BLaER1 treated with 17β-estradiol and CSF1 and Interleukin-3, amounts not matched to agents 10 nM and 100 nM (cell line): ENCODE data around the gene MYF5.

Source experiments
- H3K27ac ChIP-seq, 11 experiments: shearing (Covaris generic); formaldehyde crosslinking; 2 replicates each; pipeline ENCODE4 v1.8.1; 2022
- H3K27me3 ChIP-seq, 11 experiments: shearing (Covaris generic); formaldehyde crosslinking; 2 replicates each; pipeline ENCODE4 v1.8.1; 2022
- H3K36me3 ChIP-seq, 11 experiments: shearing (Covaris generic); formaldehyde crosslinking; 2 replicates each; pipeline ENCODE4 v1.8.1; 2022
- H3K4me1 ChIP-seq, 10 experiments: shearing (Covaris generic); formaldehyde crosslinking; 2 replicates each; pipeline ENCODE4 v1.8.1; 2022
- H3K4me2 ChIP-seq, 11 experiments: shearing (Covaris generic); formaldehyde crosslinking; 2 replicates each; pipeline ENCODE4 v1.8.1; 2022
- H3K4me3 ChIP-seq, 10 experiments: shearing (Covaris generic); formaldehyde crosslinking; 2 replicates each; pipeline ENCODE4 v1.8.1; 2022
- H3K9ac ChIP-seq, 11 experiments: shearing (Covaris generic); formaldehyde crosslinking; 2 replicates each; pipeline ENCODE4 v1.8.1; 2022
- H3K9me3 ChIP-seq, 11 experiments: shearing (Covaris generic); formaldehyde crosslinking; replicated peaks in 1 of 11; 2 replicates each; pipeline ENCODE4 v1.8.1; 2022
- H4K20me1 ChIP-seq, 11 experiments: shearing (Covaris generic); formaldehyde crosslinking; 2 replicates each; pipeline ENCODE4 v1.8.1; 2022
- Cebpa-rat ChIP-seq, 11 experiments: shearing (Covaris generic); IDR thresholded peaks; 2 replicates each; pipeline ENCODE4 v1.8.1; 2022

Gene MYF5

DNA sequence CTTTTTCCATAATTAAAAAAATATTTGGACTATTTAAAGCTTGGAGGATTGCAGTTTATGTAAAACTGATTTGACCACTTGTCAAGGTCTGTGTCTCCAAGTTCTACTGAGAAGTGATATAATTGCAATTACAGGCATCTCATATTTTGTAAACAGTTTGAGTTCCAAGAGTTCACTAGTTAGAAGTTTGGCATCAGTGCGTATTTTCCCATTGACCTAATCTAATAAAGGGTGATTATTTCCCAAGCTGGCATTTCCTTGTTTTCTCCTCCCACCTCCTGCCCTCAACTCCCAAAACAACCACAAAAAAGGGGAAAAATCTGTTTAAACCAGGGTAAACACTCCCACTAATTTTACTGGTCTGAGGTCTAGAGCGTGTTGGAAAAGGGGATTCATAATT is 12.3 kb upstream of the MYF5 start:
- H3K9ac ChIP-seq = no peak overlapping the region
- H3K4me2 ChIP-seq = no peak overlapping the region
- H3K4me1 ChIP-seq = no peaks in the 10 kb centered on the region
- H3K27me3 ChIP-seq = no peaks in the 10 kb centered on the region
- H3K4me3 ChIP-seq = no peak overlapping the region
- no peak for TF ChIP-seq Cebpa-rat (IDR thresholded peaks at IDR 0.05)
- no peak overlapping the region for H3K27ac ChIP-seq
- no peaks in the 10 kb centered on the region for H4K20me1 ChIP-seq
- no peaks in the 10 kb centered on the region; a peak in 1 of 22 replicates for H3K36me3 ChIP-seq
- peaks cover 0 to 14% (median 10%) of the 10 kb centered on the region in 11 experiments; a peak in 14 of 22 replicates for H3K9me3 ChIP-seq

DNA sequence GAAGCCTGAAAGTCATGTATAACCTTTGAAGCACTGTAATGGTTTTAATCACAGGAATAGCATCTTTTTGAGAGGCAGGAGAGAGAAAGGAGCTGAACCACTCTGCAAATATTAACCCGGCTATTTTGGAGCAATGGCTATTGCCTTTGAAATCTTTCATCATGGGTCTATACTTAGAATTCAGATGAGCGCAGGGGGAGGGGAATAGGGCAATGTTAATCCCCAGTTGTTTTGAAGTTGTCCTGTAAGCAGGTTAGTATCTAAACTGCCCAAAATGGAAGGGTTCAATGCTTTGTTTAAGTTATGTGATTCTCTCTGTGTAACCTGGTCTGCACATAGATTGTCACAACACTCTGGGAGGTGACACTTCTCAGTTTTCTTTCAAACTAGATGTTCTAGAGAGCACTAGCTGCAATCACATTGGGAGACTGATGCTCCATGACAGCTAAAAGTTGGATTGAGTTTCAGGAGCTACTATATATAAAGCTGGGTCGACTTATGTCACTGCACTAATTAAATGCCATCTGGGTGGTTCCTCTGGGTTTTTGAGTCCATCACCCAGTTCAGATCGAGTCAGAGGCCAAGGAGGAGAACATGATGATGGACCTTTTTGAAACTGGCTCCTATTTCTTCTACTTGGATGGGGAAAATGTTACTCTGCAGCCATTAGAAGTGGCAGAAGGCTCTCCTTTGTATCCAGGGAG is 9.4 kb upstream of the MYF5 start, which contains the start of gene MYF6:
TSS of gene MYF6 (plus strand) at position 509 of the 704 bp plus-strand sequence. CDS start at position 595, 86 bp downstream.
- H3K4me2 ChIP-seq = no peak within 1 kb of the TSS
- no peak within 1 kb of the TSS for H3K4me3 ChIP-seq
- no peak within 1 kb of the TSS for H3K9ac ChIP-seq
- H3K9me3 ChIP-seq = peaks cover 0 to 14% (median 10%) of the 10 kb centered on the region in 11 experiments; a peak in 14 of 22 replicates
- H4K20me1 ChIP-seq = no peaks in the 10 kb centered on the region
- no peak for TF ChIP-seq Cebpa-rat (IDR thresholded peaks at IDR 0.05)
- no peaks in the 10 kb centered on the region for H3K4me1 ChIP-seq
- H3K27ac ChIP-seq = no peak within 1 kb of the TSS
- H3K36me3 ChIP-seq = no peaks in the 10 kb centered on the region; a peak in 1 of 22 replicates
- no peaks in the 10 kb centered on the region for H3K27me3 ChIP-seq

DNA sequence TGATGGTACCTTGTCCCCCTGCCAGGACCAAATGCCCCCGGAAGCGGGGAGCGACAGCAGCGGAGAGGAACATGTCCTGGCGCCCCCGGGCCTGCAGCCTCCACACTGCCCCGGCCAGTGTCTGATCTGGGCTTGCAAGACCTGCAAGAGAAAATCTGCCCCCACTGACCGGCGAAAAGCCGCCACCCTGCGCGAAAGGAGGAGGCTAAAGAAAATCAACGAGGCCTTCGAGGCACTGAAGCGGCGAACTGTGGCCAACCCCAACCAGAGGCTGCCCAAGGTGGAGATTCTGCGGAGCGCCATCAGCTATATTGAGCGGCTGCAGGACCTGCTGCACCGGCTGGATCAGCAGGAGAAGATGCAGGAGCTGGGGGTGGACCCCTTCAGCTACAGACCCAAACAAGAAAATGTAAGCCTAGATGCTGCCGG is 8.9 kb upstream of the MYF5 start:
- Histone ChIP-seq H3K4me1 (no peaks in the 10 kb centered on the region), H3K9me3 (peaks cover 0 to 14% (median 10%) of the 10 kb centered on the region in 11 experiments; a peak in 14 of 22 replicates), H3K9ac (no peak overlapping the region), H3K27ac (no peak overlapping the region), H4K20me1 (no peaks in the 10 kb centered on the region), H3K36me3 (no peaks in the 10 kb centered on the region; a peak in 1 of 22 replicates), H3K4me3 (no peak overlapping the region), H3K4me2 (no peak overlapping the region), H3K27me3 (no peaks in the 10 kb centered on the region)
- TF ChIP-seq Cebpa-rat (IDR thresholded peaks at IDR 0.05) = no peak

DNA sequence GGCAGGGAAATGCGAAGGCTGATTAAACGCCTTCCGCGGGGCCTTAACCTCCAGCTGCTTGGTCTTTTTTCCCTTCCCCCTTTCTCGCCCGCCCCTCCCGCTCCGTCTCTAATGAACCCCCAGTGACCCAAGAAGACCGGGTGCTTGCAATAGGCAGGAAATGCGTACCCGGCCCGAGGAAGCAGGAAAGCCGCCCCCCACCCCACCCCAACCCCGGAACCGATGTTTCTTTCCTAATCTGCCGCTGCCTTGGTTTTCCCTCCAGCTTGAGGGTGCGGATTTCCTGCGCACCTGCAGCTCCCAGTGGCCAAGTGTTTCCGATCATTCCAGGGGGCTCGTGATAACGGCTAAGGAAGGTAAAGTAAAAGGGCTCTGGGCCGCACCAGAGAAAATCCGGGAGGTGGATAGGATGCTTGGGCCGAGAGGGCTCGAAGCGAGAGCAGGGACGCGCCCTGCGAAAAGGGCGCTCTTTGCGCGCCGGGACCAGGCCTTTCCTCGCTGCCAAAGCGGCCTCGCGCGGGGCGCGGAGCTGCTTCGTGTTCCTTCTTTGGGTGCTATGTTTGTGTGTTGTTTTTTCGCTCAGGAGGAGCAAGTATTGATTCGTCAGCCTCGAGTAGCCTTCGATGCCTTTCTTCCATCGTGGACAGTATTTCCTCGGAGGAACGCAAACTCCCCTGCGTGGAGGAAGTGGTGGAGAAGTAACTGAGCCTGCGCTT is 8.3 kb upstream of the MYF5 start:
- Histone ChIP-seq H3K4me2 (no peak overlapping the region), H3K27me3 (no peaks in the 10 kb centered on the region), H3K9me3 (peaks cover 0 to 14% (median 10%) of the 10 kb centered on the region in 11 experiments; a peak in 14 of 22 replicates), H3K36me3 (no peaks in the 10 kb centered on the region; a peak in 1 of 22 replicates), H3K9ac (no peak overlapping the region), H3K4me1 (no peaks in the 10 kb centered on the region), H4K20me1 (no peaks in the 10 kb centered on the region), H3K27ac (no peak overlapping the region), H3K4me3 (no peak overlapping the region)
- TF ChIP-seq Cebpa-rat (IDR thresholded peaks at IDR 0.05) = no peak

DNA sequence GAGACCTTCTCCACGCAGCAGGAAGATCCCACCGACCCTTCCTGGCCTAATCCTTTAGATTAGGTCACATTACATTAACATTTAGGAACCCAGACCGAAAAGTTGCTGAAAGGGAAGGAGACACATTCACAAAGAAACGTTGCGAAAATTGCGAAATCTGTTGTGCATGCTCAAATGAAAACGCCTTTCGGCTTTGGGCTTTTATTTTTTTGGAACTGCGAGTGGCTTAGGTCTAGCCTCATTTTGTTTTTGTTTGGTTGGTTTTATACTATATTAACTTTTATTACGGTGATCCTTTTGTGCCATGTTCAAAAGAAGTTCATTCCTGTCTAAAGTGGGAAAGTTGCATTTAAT is 7.8 kb upstream of the MYF5 start:
- TF ChIP-seq Cebpa-rat (IDR thresholded peaks at IDR 0.05) = peak in 6 of 11 experiments; percentile 33 to 82 (median 52); a peak in 7 of 22 replicates
- Histone ChIP-seq H3K27ac (no peak overlapping the region), H4K20me1 (no peaks in the 10 kb centered on the region), H3K4me3 (no peak overlapping the region), H3K4me2 (no peak overlapping the region), H3K36me3 (no peaks in the 10 kb centered on the region; a peak in 1 of 22 replicates), H3K9me3 (peaks cover 0 to 14% (median 10%) of the 10 kb centered on the region in 11 experiments; a peak in 14 of 22 replicates), H3K4me1 (no peaks in the 10 kb centered on the region), H3K27me3 (no peaks in the 10 kb centered on the region), H3K9ac (no peak overlapping the region)

DNA sequence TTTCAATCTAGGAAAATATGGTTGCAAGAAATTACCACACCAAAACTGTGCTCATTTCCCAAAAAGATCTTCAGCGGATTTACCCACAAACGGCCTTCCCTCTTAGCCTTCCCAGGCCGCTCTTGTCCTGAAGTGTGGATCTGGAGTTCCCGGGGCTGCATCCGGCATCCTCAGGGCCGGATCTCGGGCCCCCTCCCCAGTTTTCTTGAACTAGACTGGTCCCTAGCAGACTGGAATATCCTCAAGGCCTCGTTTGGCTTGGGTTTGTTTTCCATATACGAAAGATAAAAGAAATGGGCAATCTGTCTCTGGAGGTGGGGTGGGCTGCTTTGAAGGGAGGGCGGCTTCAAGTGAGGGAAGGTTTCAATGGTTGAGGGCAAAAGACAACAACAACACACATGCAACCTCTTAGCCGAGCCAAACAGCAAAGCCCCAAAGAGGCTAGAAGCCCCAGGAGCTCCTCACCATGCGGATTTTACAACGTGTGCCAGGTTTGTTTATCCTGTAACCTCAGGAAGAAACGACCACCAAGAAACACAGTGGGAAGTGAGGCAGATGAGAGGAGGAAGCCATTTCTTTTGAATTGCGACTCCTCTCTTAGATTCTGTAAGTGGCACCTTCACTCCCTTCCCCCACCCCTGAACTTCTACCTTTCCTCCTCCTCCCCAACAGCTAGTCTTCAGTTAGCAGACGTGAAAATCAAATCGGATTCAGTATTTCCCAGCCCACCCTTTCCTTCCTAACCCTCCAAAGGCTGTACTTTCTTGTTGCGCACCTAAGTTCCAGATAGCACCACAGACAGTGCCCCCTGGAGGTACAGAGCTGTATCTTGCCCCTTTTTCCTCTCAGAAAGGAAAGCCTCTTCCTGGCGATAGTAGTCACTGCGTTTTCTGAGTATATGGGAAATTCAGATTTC is 6.6 kb upstream of the MYF5 start:
- Histone ChIP-seq H3K27ac (no peak overlapping the region), H3K4me3 (no peak overlapping the region)

DNA sequence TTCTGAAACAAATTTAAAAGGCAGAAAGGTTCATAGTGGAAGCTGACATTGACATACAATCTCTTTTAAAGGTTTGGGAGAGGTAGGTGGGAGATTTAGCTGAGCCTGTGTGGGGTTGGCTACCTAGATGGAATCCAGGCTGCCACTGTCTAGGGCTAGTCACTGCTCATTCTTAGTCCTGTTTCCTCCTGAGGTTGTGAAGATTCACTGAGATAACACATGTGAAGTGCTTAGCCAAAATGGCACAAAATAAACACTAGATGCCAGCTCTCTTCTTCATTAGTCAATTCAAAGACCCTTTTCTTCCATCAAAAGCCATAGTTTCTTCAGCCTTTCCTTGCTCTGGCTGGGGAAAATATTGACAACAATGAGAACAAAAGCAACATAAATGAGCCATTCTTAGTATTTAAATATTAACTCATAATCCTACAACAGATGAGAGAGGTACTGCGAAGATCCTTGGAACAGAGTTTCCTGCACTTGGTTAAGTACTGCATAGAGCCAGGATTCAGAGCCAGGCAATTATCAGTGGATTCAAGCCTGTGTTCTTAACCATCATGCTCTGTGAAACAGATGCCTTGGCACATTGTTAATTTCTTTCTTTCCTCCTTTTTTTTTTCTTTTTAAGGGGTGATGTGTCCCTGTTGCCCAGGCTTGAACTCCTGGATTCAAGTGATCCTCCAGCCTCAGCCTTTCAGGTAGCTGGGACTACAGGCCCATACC is 5.8 kb upstream of the MYF5 start:
- Histone ChIP-seq H3K9me3 (peaks cover 0 to 14% (median 10%) of the 10 kb centered on the region in 11 experiments; a peak in 14 of 22 replicates), H3K36me3 (no peaks in the 10 kb centered on the region; a peak in 1 of 22 replicates), H3K27me3 (no peaks in the 10 kb centered on the region), H3K4me2 (no peak overlapping the region), H3K9ac (no peak overlapping the region), H3K4me3 (no peak overlapping the region), H3K4me1 (no peaks in the 10 kb centered on the region), H3K27ac (no peak overlapping the region), H4K20me1 (no peaks in the 10 kb centered on the region)
- no peak for TF ChIP-seq Cebpa-rat (IDR thresholded peaks at IDR 0.05)

More for the DNA sequence above, 6.6 kb upstream of the MYF5 start:
- H3K27me3 ChIP-seq = no peaks in the 10 kb centered on the region
- no peaks in the 10 kb centered on the region for H3K4me1 ChIP-seq
- no peak overlapping the region for H3K4me2 ChIP-seq
- no peak overlapping the region for H3K9ac ChIP-seq
- peaks cover 0 to 14% (median 10%) of the 10 kb centered on the region in 11 experiments; a peak in 14 of 22 replicates for H3K9me3 ChIP-seq
- no peak for TF ChIP-seq Cebpa-rat (IDR thresholded peaks at IDR 0.05)
- H3K36me3 ChIP-seq = no peaks in the 10 kb centered on the region; a peak in 1 of 22 replicates
- no peaks in the 10 kb centered on the region for H4K20me1 ChIP-seq

DNA sequence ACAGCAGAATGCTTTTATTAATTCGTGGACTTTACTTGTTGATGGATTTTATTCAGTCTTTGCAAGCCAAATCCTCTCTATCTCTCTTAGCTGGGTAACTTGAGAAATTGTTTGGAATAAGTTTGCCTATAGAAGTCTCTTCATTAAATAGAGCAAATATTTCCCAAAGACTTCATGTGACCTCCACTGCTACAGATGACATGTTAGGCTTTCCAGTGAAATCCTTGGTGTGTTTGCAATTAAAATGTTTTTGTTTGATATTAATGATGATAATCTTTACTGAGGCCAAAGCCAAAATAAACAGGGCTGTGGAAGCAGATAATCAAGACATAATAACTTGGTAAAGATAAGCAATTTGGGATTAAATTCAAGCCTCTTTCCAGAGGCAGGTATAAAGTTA is 4.8 kb upstream of the MYF5 start:
- Histone ChIP-seq H3K4me1 (no peaks in the 10 kb centered on the region), H3K36me3 (no peaks in the 10 kb centered on the region; a peak in 1 of 22 replicates), H3K9ac (no peak overlapping the region), H3K27ac (no peak overlapping the region), H4K20me1 (no peaks in the 10 kb centered on the region), H3K4me3 (no peak overlapping the region), H3K4me2 (no peak overlapping the region), H3K27me3 (no peaks in the 10 kb centered on the region), H3K9me3 (peaks cover 4 to 20% (median 14%) of the 10 kb centered on the region in 11 experiments; a peak in 17 of 22 replicates)
- TF ChIP-seq Cebpa-rat (IDR thresholded peaks at IDR 0.05) = no peak
